PC-3 (cell line): ENCODE results near the gene SUGP1.

Experiments used
- CTCF ChIP-seq: fragments of 300-600 bp; sonication (generic); conservative IDR thresholded peaks from 2 replicates; pipeline ENCODE4 v1.5.1; 2017; ENCODE audit warnings: antibody characterized with exemption, low read depth, mild to moderate bottlenecking, low read length
- EZH2 ChIP-seq: fragments of 300-600 bp; sonication (generic); IDR thresholded peaks from one replicate; pipeline ENCODE4 v1.6.1; 2017; ENCODE audit warnings: antibody characterized with exemption, mild to moderate bottlenecking, low read length; ENCODE audit not compliant: unreplicated experiment
- EZH2phosphoT487 ChIP-seq: fragments of 300-600 bp; sonication (generic); IDR thresholded peaks from 2 replicates; pipeline ENCODE4 v1.6.1; 2018; ENCODE audit warnings: mild to moderate bottlenecking, antibody characterized with exemption, low read length, borderline replicate concordance

GRCh38 chr19:19229701-19230100 is 90.6 kb downstream of the SUGP1 start:
- no peak for TF ChIP-seq CTCF
- no peak for TF ChIP-seq EZH2
- no peak for TF ChIP-seq EZH2phosphoT487
